ENCODE data around the gene C6orf120. TPM values are rescaled to one million over a fixed set of nuclear protein-coding genes. Genes with fewer than 3 reads are reported as not detected.

The C6orf120 gene
- total RNA-seq, 1 donor from 2014 or later, result 19.8 TPM

GRCh38 chr6:169738204-169738975 lies 36.5 kb downstream of the C6orf120 start:
- peak overlapping the region; percentile 5 for H3K27ac ChIP-seq (ENCODE audit: low read depth, low read length)
- H3K9ac ChIP-seq (ENCODE audit: low read depth in 1 of 3, low read length in 3 of 3), result peak overlapping the region; percentile 38 to 74 (median 59)
- no peaks in the 10 kb centered on the region for H3K9me3 ChIP-seq (ENCODE audit: control insufficient read depth in 3 of 3, low read length in 3 of 3)
- H3K4me3 ChIP-seq (ENCODE audit: low read length in 3 of 3), result peak overlapping the region; percentile 53 to 67 (median 59)
- H3K27me3 ChIP-seq (ENCODE audit: control insufficient read depth in 3 of 3, insufficient read depth in 3 of 3, low read length in 3 of 3), result no peaks in the 10 kb centered on the region
- no peaks in the 10 kb centered on the region for H3K36me3 ChIP-seq (ENCODE audit: control insufficient read depth in 3 of 3, insufficient read depth in 3 of 3, low read length in 3 of 3)
- peaks cover 14 to 21% (median 18%) of the 10 kb centered on the region in 3 donors for H3K4me1 ChIP-seq (ENCODE audit: control insufficient read depth in 3 of 3, insufficient read depth in 3 of 3, low read length in 3 of 3)

- Histone ChIP-seq H3K4me3 (ENCODE audit: low read length in 3 of 3) (peak overlapping the region in 1 of 3 donors; percentile 67), H3K4me1 (ENCODE audit: control insufficient read depth in 3 of 3, insufficient read depth in 3 of 3, low read length in 3 of 3) (peaks cover 14 to 21% (median 18%) of the 10 kb centered on the region in 3 donors), H3K27ac (ENCODE audit: low read depth, low read length) (peak overlapping the region; percentile 8), H3K36me3 (ENCODE audit: control insufficient read depth in 3 of 3, insufficient read depth in 3 of 3, low read length in 3 of 3) (no peaks in the 10 kb centered on the region), H3K9me3 (ENCODE audit: control insufficient read depth in 3 of 3, low read length in 3 of 3) (no peaks in the 10 kb centered on the region), H3K9ac (ENCODE audit: low read depth in 1 of 3, low read length in 3 of 3) (peak overlapping the region in 2 of 3 donors; percentile 38 to 74), H3K27me3 (ENCODE audit: control insufficient read depth in 3 of 3, insufficient read depth in 3 of 3, low read length in 3 of 3) (no peaks in the 10 kb centered on the region)
Measured at GRCh38 chr6:169738976-169739529, 37.1 kb downstream of the C6orf120 start.

GRCh38 chr6:169741344-169741743 lies 39.4 kb downstream of the C6orf120 start:
- Histone ChIP-seq H3K4me3 (ENCODE audit: low read length in 3 of 3) (no peak overlapping the region), H3K27me3 (ENCODE audit: control insufficient read depth in 3 of 3, insufficient read depth in 3 of 3, low read length in 3 of 3) (no peaks in the 10 kb centered on the region), H3K9ac (ENCODE audit: low read depth in 1 of 3, low read length in 3 of 3) (no peak overlapping the region), H3K36me3 (ENCODE audit: control insufficient read depth in 3 of 3, insufficient read depth in 3 of 3, low read length in 3 of 3) (no peaks in the 10 kb centered on the region), H3K4me1 (ENCODE audit: control insufficient read depth in 3 of 3, insufficient read depth in 3 of 3, low read length in 3 of 3) (peaks cover 14 to 18% (median 17%) of the 10 kb centered on the region in 3 donors), H3K27ac (ENCODE audit: low read depth, low read length) (no peak overlapping the region), H3K9me3 (ENCODE audit: control insufficient read depth in 3 of 3, low read length in 3 of 3) (no peaks in the 10 kb centered on the region)

- no peak overlapping the region for H3K9ac ChIP-seq (ENCODE audit: low read depth in 1 of 3, low read length in 3 of 3)
- H3K27ac ChIP-seq (ENCODE audit: low read depth, low read length), result no peak overlapping the region
- peaks cover under 1 to 5% (median 4%) of the 10 kb centered on the region in 3 donors for H3K4me1 ChIP-seq (ENCODE audit: control insufficient read depth in 3 of 3, insufficient read depth in 3 of 3, low read length in 3 of 3)
- H3K4me3 ChIP-seq (ENCODE audit: low read length in 3 of 3), result no peak overlapping the region
- H3K36me3 ChIP-seq (ENCODE audit: control insufficient read depth in 3 of 3, insufficient read depth in 3 of 3, low read length in 3 of 3), result no peaks in the 10 kb centered on the region
- H3K9me3 ChIP-seq (ENCODE audit: control insufficient read depth in 3 of 3, low read length in 3 of 3), result no peaks in the 10 kb centered on the region
- no peaks in the 10 kb centered on the region for H3K27me3 ChIP-seq (ENCODE audit: control insufficient read depth in 3 of 3, insufficient read depth in 3 of 3, low read length in 3 of 3)
Measured at GRCh38 chr6:169745405-169745804, 43.5 kb downstream of the C6orf120 start.

- Histone ChIP-seq H3K9me3 (ENCODE audit: control insufficient read depth in 3 of 3, low read length in 3 of 3) (no peaks in the 10 kb centered on the region), H3K27ac (ENCODE audit: low read depth, low read length) (no peak overlapping the region), H3K36me3 (ENCODE audit: control insufficient read depth in 3 of 3, insufficient read depth in 3 of 3, low read length in 3 of 3) (no peaks in the 10 kb centered on the region), H3K4me3 (ENCODE audit: low read length in 3 of 3) (no peak overlapping the region), H3K27me3 (ENCODE audit: control insufficient read depth in 3 of 3, insufficient read depth in 3 of 3, low read length in 3 of 3) (no peaks in the 10 kb centered on the region), H3K9ac (ENCODE audit: low read depth in 1 of 3, low read length in 3 of 3) (no peak overlapping the region), H3K4me1 (ENCODE audit: control insufficient read depth in 3 of 3, insufficient read depth in 3 of 3, low read length in 3 of 3) (peaks cover 3 to 10% (median 7%) of the 10 kb centered on the region in 3 donors)
Measured at GRCh38 chr6:169746556-169746955, 44.6 kb downstream of the C6orf120 start.

GRCh38 chr6:169751242-169752073 lies 49.5 kb downstream of the C6orf120 start, which contains the start of the genes DYNLT2 and ERMARD:
Gene DYNLT2, minus strand, starts transcription at chr6:169751572. Its CDS starts 114 bp downstream, at chr6:169751458.
Gene ERMARD, plus strand, starts transcription at chr6:169751622. Its CDS starts 36 bp downstream, at chr6:169751658.
- H3K27ac ChIP-seq (ENCODE audit: low read depth, low read length), result peak within 1 kb of the TSS; percentile 93

GRCh38 chr6:169752074-169752623 lies 50.2 kb downstream of the C6orf120 start:
- no peaks in the 10 kb centered on the region for H3K9me3 ChIP-seq (ENCODE audit: control insufficient read depth in 3 of 3, low read length in 3 of 3)
- peak overlapping the region; percentile 93 for H3K27ac ChIP-seq (ENCODE audit: low read depth, low read length)
- H3K9ac ChIP-seq (ENCODE audit: low read depth in 1 of 3, low read length in 3 of 3), result peak overlapping the region; percentile 96 to 98 (median 97)
- H3K36me3 ChIP-seq (ENCODE audit: control insufficient read depth in 3 of 3, insufficient read depth in 3 of 3, low read length in 3 of 3), result peaks cover 1 to 7% (median 7%) of the 10 kb centered on the region in 3 donors
- peak overlapping the region; percentile 88 to 94 (median 90) for H3K4me3 ChIP-seq (ENCODE audit: low read length in 3 of 3)
- H3K4me1 ChIP-seq (ENCODE audit: control insufficient read depth in 3 of 3, insufficient read depth in 3 of 3, low read length in 3 of 3), result peaks cover 9 to 23% (median 19%) of the 10 kb centered on the region in 3 donors
- no peaks in the 10 kb centered on the region for H3K27me3 ChIP-seq (ENCODE audit: control insufficient read depth in 3 of 3, insufficient read depth in 3 of 3, low read length in 3 of 3)

More at GRCh38 chr6:169751242-169752073, 49.5 kb downstream of the C6orf120 start, which contains the start of the genes DYNLT2 and ERMARD:
- Histone ChIP-seq H3K9me3 (ENCODE audit: control insufficient read depth in 3 of 3, low read length in 3 of 3) (no peaks in the 10 kb centered on the region), H3K4me3 (ENCODE audit: low read length in 3 of 3) (peak within 1 kb of the TSS; percentile 88 to 94 (median 90)), H3K4me1 (ENCODE audit: control insufficient read depth in 3 of 3, insufficient read depth in 3 of 3, low read length in 3 of 3) (peaks cover 9 to 23% (median 19%) of the 10 kb centered on the region in 3 donors), H3K27me3 (ENCODE audit: control insufficient read depth in 3 of 3, insufficient read depth in 3 of 3, low read length in 3 of 3) (no peaks in the 10 kb centered on the region), H3K9ac (ENCODE audit: low read depth in 1 of 3, low read length in 3 of 3) (peak within 1 kb of the TSS; percentile 96 to 98 (median 97)), H3K36me3 (ENCODE audit: control insufficient read depth in 3 of 3, insufficient read depth in 3 of 3, low read length in 3 of 3) (no peaks in the 10 kb centered on the region)

Other genes with a start within 250 kb of the C6orf120 start
- gene WDR27, start 97 bp upstream of the C6orf120 start, total RNA-seq, result 24.5 TPM
- 29.7 TPM for gene PHF10, start 22.4 kb downstream of the C6orf120 start, total RNA-seq
- gene DYNLT2, start 49.4 kb downstream of the C6orf120 start, total RNA-seq, result 0.52 TPM
- gene ERMARD, start 49.5 kb downstream of the C6orf120 start, total RNA-seq, result 16.2 TPM

All from skeletal muscle tissue (tissue), 4 donors.